ENCODE results near the gene CMSS1.
"Not testable (repeated sequence)": the region's sequence is repeated elsewhere in the genome, so short reads cannot be mapped to it uniquely, and the experiment has no call there.

CMSS1 gene

DNA sequence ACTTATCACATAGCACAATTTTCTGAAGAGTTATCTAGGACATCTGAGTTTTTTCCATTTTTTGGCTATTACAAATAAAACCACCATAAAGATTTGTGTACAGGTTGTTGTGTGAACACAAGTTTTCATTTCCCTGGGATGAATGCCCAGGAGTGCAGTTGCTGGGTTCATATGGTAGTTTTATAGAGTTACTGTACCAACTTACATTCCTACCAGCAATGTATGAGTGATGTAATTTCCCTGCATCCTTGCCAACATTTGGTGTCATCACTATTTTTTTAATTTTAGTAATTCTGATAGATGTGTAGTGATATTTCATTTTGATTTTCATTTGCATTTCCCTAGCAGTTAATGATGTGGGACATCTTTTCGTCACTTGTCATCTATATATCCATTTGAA is 276.2 kb downstream of the CMSS1 start:
- peak; percentile 48 for DNase-seq

- DNase-seq: not testable (repeated sequence)
These were observed 278.6 kb downstream of the CMSS1 start for GRCh38 chr3:100096286-100096685.

DNA sequence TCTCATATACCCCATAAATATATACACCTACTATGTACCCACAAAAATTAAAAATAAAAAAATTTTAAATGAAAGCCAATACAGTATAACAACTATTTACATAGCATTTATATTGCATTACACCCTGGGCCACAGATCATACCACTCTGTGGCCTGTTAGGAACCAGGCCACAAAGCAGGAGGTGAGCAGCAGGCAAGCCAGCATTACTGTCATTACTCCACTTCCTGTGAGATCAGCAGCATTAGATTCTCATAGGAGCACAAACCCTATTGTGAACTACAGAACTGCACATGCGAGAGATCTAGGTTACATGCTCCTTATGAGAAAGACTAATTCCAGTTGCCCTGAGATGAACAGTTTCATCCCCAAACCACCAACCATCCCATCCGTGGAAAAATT is 279.2 kb downstream of the CMSS1 start:
- no peak for DNase-seq

DNA sequence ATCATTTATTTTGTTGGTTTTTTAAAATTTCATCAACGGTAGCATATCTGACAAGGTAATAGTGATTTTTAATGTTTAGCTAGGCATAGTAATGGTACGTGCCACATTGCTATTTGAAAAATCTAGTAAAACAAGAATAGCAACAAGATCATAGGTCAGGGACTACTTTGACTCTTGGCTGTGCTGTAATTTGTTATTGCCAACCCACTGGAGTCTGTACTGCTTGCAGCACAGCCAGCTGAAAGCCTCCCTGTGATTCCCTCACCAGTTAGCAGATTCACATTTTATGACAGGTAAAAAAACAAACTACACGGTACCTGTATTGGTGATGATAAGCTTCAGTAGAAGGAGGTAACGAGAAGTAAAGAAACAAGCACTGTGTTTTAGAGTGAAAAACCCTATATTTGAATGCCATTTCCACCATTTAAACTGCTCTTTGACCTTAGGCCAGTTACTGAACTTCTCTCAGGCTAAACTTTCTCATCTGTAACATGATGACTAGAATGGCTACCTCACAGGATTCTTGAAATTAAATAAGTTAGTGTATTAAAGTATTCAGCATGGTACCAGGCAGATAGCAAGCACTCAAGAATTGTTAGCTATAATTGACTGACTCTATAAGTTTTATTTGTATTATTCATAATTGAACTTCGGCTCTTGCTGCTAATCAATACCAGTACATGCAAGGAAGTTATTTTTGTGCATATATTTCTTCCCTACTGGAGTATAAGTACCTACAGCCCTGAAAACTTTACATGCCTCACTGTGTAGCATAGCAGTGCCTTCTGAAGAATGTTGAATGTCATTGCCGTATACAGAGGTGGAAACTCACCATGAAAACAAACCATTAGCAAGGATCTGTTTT is 280.5 kb downstream of the CMSS1 start:
- DNase-seq: no peak

GRCh38 chr3:100098784-100099070 is 281.1 kb downstream of the CMSS1 start:
- no peak for DNase-seq

GRCh38 chr3:100099621-100100020 is 282.0 kb downstream of the CMSS1 start:
- DNase-seq: no peak

DNA sequence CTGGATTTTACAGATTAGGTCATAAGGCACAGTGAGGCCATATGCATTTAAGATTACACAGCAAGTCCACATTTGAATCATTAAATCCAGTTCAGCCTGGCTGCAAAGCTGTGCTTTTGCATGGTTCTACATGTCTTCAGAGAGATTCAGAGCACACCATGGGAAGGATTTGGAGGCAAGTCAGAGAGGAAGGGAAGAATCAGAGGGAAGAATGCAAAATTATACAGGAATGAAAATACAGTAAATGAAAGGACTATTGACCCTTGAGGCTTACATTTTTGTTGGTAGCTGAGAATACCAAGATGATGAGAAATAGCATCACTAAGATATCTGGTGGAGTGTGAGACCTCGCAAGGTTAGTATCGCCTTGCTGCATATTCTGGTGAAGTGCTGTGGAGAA is 282.8 kb downstream of the CMSS1 start:
- DNase-seq: peak; percentile 15

DNA sequence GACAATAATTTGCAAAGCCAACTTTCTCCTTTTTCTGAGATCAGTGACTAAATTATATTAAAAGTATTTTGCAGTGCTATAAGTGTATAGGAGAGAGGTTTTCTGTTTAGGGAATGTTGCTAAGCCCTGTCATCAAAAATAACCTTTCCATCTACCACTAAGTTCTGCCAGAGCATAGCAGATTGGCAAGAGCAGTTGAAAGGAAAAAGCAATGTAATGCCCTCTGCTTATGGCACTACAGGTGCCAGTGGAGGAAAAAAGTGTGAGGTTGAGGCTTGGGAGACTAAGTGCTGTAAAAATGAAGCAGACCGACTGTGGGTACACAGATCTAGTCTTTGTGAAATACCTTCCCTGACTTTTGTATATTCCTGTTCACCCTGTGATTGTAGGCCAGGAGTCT is 285.1 kb downstream of the CMSS1 start:
- DNase-seq: no peak

DNA sequence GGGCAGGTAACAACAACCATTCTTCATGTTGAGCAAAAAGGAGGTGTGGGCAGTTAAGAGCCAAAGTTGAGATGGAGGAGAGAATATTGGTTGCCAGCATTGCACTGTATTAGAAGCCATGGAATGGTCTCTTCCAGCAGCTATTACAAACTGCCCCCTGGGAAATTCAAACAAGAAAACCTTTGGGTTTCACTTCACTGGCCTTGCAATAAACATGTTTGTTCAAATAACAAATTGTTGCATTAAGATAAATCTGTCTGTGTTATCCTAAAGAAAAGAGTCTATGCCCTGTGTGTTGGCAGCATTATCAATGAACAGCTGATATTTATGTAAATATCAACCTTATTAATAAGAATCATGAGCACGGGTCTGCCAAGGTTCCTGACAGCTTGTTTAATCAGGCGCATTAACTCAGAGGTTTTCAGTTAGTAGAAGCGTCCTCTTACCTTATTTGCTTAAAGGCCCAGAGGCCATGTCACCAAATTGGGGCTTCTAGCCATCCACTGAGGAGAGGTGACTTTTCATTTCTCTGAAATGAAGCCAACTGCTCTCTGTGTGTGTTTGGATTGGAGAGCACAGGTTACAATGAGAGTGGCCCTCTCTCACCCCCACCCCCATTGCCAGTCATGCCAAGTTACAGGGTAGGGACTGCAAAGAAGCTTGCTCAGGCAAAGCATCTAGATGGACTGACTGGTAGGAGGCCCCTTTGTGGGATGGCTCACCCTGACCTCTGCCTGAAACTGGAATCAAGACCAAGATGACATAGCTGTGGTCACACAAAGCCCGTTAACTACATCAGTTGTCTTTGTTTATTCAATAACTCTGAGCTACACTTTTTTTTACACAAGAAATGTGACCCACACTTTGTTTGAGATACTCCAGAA is 286.1 kb downstream of the CMSS1 start:
- DNase-seq: no peak

DNA sequence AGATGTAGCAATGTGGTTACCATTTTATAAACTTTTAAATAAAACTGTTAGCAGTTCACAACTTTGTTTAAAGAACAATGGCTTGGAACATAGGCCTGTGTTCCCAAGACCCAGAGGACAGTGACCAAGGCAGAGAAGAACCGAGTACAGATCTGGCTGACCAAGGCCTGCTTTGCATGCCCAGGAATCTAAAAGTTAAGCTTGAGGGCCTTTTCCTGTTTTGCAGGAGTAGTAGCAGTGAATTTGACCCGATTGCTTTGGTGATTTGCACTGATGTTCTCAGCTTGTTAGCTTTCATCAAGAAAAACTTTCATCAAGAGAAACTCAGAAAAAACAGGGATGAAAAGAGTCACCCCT is 286.8 kb downstream of the CMSS1 start:
- DNase-seq: no peak

- DNase-seq: no peak
These were observed 287.3 kb downstream of the CMSS1 start for GRCh38 chr3:100104817-100105413.

DNA sequence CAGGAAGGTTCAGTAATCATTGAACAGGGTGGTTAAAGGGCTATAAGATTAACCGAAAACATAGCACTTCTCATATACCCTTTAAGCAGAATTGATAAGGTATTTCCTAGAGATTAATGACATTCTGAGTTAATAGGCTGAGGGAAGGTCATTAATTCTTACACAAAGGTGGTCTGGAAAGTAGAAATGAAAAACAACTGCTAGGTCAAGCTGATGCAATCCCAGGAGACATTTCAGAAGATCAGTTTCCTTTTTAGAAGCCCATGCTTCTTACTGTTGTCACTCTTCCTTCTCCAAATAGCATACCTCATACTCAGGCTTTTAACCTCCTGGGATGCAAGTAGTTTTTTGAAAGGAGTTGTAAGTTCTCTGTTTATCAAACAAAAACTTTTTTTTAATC is 287.8 kb downstream of the CMSS1 start:
- no peak for DNase-seq

- no peak for DNase-seq
These were observed 288.4 kb downstream of the CMSS1 start for GRCh38 chr3:100106094-100106493.

DNA sequence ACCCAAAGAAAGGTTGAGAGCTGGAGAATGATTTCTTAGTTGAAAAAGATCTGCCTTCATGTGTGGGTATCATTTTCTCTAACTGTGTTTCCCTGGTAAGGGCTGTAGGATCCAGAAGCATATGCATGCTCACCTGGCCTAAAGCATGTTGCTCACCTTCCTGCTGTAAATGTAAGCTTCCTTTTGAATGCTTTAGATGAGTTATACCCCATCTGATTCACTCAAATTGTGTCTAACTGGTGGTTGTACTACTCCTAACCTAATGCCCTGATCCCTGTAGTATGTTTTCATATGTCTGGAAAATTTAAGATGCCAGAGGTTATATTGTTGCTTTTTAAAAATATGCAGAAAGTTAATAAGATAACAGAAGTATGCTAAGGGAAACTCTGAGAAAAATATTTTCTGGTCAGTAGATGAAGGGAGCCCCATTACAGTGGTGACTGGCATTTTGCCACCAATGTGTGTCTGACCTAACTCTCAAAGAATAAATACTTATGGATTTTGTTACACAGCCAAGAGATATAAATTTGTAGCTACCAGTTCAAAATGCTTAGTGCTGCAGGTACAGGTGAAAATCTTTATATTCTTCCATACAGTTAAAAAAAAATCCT is 289.0 kb downstream of the CMSS1 start:
- DNase-seq: peak; percentile 22

DNA sequence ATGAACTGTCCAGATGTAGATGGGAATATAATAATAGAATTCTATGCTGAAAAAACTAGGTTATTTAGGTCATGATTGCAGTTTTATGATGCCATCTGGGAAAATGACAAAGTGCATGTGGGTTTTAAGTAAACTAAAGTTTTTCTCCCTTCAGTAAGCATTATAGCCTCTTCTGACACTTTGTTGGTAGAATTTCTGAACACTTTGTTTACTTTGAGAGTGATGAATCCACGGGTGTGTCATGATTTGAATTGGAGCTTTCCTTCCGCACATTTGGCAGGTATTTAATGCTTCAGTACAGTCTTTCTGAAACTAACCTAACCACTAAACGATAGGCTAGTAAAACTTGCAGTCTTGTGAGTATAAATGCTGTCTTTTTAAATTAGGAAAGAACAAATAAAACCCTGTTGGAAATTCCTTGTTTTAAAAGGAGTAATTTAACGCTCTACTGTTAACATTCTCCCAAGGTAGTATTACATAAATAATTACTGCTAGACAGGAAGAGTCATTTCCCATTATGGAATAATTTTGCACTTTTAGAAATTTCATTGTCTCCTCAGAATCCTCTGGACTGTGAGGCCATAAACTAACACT is 289.7 kb downstream of the CMSS1 start:
- no peak for DNase-seq

GRCh38 chr3:100108464-100109079 is 290.9 kb downstream of the CMSS1 start:
- no peak for DNase-seq

DNA sequence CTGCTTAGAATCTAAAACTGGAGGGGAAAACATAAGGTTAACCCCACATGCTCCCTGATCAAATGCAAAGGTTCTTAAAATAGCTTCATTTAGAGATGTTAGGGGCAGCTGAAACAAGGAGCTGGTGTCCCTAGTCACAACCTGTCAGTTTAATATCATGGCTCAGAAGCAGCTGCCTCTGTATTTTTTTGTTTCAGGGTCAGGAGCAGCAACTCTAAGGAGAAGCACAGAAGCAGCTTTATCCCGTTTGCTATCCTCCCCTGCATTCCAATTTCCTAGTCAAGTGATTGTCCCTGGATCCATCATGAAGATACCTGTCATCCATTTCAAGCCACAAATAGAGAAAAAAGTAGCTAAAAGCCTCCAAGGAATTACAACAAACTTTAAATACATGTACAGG is 292.5 kb downstream of the CMSS1 start:
- no peak for DNase-seq

- DNase-seq: no peak
These were observed 294.1 kb downstream of the CMSS1 start for GRCh38 chr3:100111728-100112127.

DNA sequence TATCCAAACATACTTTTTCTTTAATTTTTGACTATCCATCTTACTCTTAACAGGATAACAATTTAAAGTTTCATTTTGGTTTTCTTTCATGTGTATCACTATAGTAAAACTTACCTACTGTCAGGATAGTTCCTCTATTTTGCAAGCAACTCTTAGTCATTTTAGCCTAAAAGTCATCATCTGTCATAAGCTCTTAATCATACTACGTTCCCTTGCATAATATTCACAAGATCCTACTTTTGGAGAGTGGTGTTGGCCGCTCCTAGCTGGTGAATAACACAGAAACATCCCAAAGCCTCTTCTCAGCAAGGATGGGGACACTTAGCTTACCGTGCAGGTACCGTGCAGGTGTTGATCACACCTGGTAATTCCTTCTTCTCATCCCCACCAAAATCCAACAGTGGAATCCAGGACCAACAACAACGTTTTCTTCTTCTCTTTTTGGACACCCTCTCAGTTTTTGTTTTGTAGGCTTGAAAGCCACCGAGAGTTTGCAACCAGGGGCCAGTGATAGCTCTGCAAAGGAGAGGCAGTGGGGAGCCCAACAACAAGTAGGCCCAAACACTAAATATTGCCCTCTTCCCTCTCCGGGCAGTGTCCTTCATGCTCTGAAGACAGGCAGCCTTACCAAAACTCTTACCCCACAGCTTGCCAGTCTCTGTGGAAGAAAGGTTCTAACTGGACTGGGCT is 296.2 kb downstream of the CMSS1 start:
- DNase-seq: no peak

GRCh38 chr3:100114413-100115030 is 296.9 kb downstream of the CMSS1 start, which contains the start of gene FILIP1L:
Gene FILIP1L (minus strand): TSS chr3:100114501.
- no peak for DNase-seq

DNA sequence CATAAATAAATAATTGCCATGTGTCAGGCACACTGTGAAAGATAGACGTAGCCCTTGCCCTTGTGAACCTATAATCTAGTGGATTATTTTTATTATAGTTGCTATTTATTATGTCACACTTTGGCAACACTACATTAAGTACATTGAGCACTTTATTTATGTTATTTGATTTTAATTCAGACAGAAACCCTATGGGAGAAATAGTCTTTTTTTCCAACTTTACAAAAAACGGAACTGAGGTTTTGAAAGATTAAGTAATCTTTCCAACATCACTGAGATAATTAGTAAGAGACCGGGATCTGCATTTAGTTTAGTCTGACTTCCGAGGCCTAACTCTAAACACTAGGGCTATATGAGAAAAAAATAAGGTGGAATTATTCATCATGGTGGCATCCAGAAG is 299.4 kb downstream of the CMSS1 start:
- no peak for DNase-seq

Data from NCI-H226 (cell line).